NCI-H2227 treated with DMSO at 0.1 percent for 48 hours (cell line): ENCODE measurements around the gene LMTK3.
"Not testable (repeated sequence)": the region's sequence is repeated elsewhere in the genome, so short reads cannot be mapped to it uniquely, and the experiment has no call there.

Source experiments
- DNase-seq: peaks from one replicate; lab custom pipeline; 2025; lab: John Stamatoyannopoulos, UW

Gene LMTK3

GRCh38 chr19:48538057-48538456 lies 26.4 kb upstream of the LMTK3 start:
- DNase-seq: not testable (repeated sequence)

- DNase-seq: no peak
Measured at GRCh38 chr19:48537541-48537940, 25.9 kb upstream of the LMTK3 start.

GRCh38 chr19:48533770-48534169 lies 22.1 kb upstream of the LMTK3 start:
- no peak for DNase-seq

- no peak for DNase-seq
Measured at GRCh38 chr19:48530770-48531169, 19.1 kb upstream of the LMTK3 start.

GRCh38 chr19:48530066-48530720 lies 18.6 kb upstream of the LMTK3 start:
- peak; percentile 15 for DNase-seq

GRCh38 chr19:48529156-48529555 lies 17.5 kb upstream of the LMTK3 start:
- no peak for DNase-seq

- no peak for DNase-seq
Measured at GRCh38 chr19:48524732-48525131, 13.1 kb upstream of the LMTK3 start.

- no peak for DNase-seq
Measured at GRCh38 chr19:48524221-48524620, 12.6 kb upstream of the LMTK3 start.

- no peak for DNase-seq
Measured at GRCh38 chr19:48520134-48520533, 8.5 kb upstream of the LMTK3 start.

- DNase-seq: not testable (repeated sequence)
Measured at GRCh38 chr19:48519426-48519825, 7.8 kb upstream of the LMTK3 start.

GRCh38 chr19:48518207-48518606 lies 6.6 kb upstream of the LMTK3 start:
- no peak for DNase-seq

GRCh38 chr19:48516536-48516935 lies 4.9 kb upstream of the LMTK3 start:
- no peak for DNase-seq

GRCh38 chr19:48514123-48514458 lies 2.5 kb upstream of the LMTK3 start:
- DNase-seq: no peak

- DNase-seq: peak; percentile 68
Measured at GRCh38 chr19:48513289-48514122, 1.9 kb upstream of the LMTK3 start.

- DNase-seq: no peak
Measured at GRCh38 chr19:48512504-48513288, 1.1 kb upstream of the LMTK3 start.

GRCh38 chr19:48511321-48511731 lies 309 bp downstream of the LMTK3 start:
- no peak for DNase-seq

- DNase-seq: peak; percentile 44
Measured at GRCh38 chr19:48510421-48511268, 990 bp downstream of the LMTK3 start.

- DNase-seq: no peak
Measured at GRCh38 chr19:48509467-48510194, 2.0 kb downstream of the LMTK3 start.

- DNase-seq: no peak
Measured at GRCh38 chr19:48508729-48509411, 2.8 kb downstream of the LMTK3 start.

- DNase-seq: no peak
Measured at GRCh38 chr19:48507911-48508439, 3.7 kb downstream of the LMTK3 start.
